ENCODE results near the gene NMT2. TPM values are rescaled to one million over a fixed set of nuclear protein-coding genes. Genes with fewer than 3 reads are reported as not detected.
A peak's percentile ranks its signal among the peaks of the same experiment; 100 is the strongest.

The NMT2 gene
- total and polyA plus RNA-seq, 2 of the 4 experiments (the other 2 are of a cell fraction) = 18.7 to 41.0 TPM

DNA sequence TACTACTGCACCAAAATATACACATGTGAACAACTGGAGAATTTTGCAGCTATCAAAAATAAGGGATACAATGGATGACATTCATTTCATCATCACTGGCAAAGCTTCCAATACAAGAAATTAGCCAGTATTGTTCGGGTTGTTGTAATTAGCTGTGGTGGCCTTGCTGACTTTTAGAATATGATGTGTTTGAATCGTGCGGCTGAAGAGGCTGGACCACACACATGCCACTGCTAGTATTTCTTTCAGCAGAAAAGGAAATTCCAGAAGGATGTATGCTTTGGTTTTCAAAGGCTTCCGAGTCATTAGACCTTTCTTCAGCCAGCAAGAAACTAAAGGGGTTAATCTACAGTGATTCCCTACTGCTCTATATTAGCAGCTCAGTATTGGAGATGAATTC, 54.7 kb downstream of the NMT2 start:
- Histone ChIP-seq H3K4ac (ENCODE audit: low read depth, low read length) (no peak overlapping the region), H2BK120ac (ENCODE audit: low read depth, low read length) (no peak overlapping the region), H2BK20ac (ENCODE audit: low read depth, low read length) (no peak overlapping the region), H2AFZ (replicated peaks; ENCODE audit: low read length, poor library complexity) (no peak overlapping the region), H3K79me1 (ENCODE audit: low read depth in 1 of 2, low read length in 2 of 2) (peaks cover 6 to 10% of the 10 kb centered on the region in 2 experiments; a peak in 3 of 4 replicates), H3K4me3 (ENCODE audit: insufficient read depth, low read depth, low read length) (no peak overlapping the region), H3K56ac (ENCODE audit: extremely low read depth, insufficient read depth, low read length) (no peak overlapping the region), H4K91ac (ENCODE audit: insufficient read depth, low read depth, low read length) (no peak overlapping the region), H3K27me3 (ENCODE audit: control insufficient read depth, insufficient read depth, low read length) (no peaks in the 10 kb centered on the region), H3K4me2 (ENCODE audit: low read depth, low read length) (no peak overlapping the region), H3K9me3 (ENCODE audit: control insufficient read depth, insufficient read depth, low read length) (no peaks in the 10 kb centered on the region), H3K9me1 (ENCODE audit: insufficient read depth, low read length) (peaks cover 6% of the 10 kb centered on the region), H3K23ac (ENCODE audit: low read depth, low read length) (no peak overlapping the region), H4K5ac (ENCODE audit: low read depth, low read length) (no peak overlapping the region), H2BK15ac (ENCODE audit: low read depth, low read length) (no peak overlapping the region), H4K8ac (ENCODE audit: low read depth in 2 of 2, low read length in 2 of 2) (no peak overlapping the region), H2AK5ac (ENCODE audit: low read depth, low read length) (no peak overlapping the region), H3K9ac (ENCODE audit: low read depth, low read length) (no peak overlapping the region), H3K36me3 (ENCODE audit: control insufficient read depth, insufficient read depth, low read length) (peaks cover 11% of the 10 kb centered on the region), H2AK9ac (replicated peaks; ENCODE audit: low read depth, low read length, poor library complexity) (no peak overlapping the region), H2BK5ac (ENCODE audit: low read depth, low read length, poor library complexity, severe bottlenecking) (no peak overlapping the region), H3K18ac (ENCODE audit: low read depth, low read length) (no peak overlapping the region), H4K20me1 (ENCODE audit: insufficient read depth, low read length) (no peaks in the 10 kb centered on the region), H3K4me1 (ENCODE audit: control insufficient read depth, insufficient read depth, low read length) (no peaks in the 10 kb centered on the region), H3K27ac (ENCODE audit: insufficient read depth, low read length) (no peak overlapping the region), H3K14ac (replicated peaks; ENCODE audit: low read depth, low read length) (no peak overlapping the region)
- CTCF ChIA-PET = no interaction called here
- WGBS, 2 experiments (ENCODE audit: extremely low coverage in 2 of 2, insufficient read length in 1 of 2) = no CpG with 5 or more reads among the region's 4 CpGs
- no peak for TF ChIP-seq FOS (IDR thresholded peaks at IDR 0.05; ENCODE audit: low read depth, low read length)
- no peak for TF ChIP-seq RAD21 (IDR thresholded peaks at IDR 0.05; ENCODE audit: low read length)
- TF ChIP-seq, protein P1, sequence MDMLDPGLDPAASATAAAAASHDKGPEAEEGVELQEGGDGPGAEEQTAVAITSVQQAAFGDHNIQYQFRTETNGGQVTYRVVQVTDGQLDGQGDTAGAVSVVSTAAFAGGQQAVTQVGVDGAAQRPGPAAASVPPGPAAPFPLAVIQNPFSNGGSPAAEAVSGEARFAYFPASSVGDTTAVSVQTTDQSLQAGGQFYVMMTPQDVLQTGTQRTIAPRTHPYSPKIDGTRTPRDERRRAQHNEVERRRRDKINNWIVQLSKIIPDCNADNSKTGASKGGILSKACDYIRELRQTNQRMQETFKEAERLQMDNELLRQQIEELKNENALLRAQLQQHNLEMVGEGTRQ (IDR thresholded peaks at IDR 0.05; ENCODE audit: low read depth, low read length) = no peak
- TF ChIP-seq CTCF (conservative IDR thresholded peaks at IDR 0.05; ENCODE audit: low read depth, low read length) = no peak
- TF ChIP-seq BHLHE40 (IDR thresholded peaks at IDR 0.05; ENCODE audit: low read depth, low read length) = no peak
- DNase-seq (peak; percentile 47), ATAC-seq (ENCODE audit: low read depth) (peak; percentile 48; the same call in 1 of the 2 replicates)
- intact Hi-C loops (cut with micrococcal nuclease) (no loop called here), in situ Hi-C loops (cut with MboI; ENCODE audit: low sequenced_read_pairs) (no loop called here), dilution Hi-C loops (cut with HindIII; ENCODE audit: low sequenced_read_pairs, unreplicated experiment) (no loop called here)
- BruUV-seq (replicated peaks) = no TSS peak
- POLR2A ChIA-PET (ENCODE audit: unreplicated experiment) = no interaction called here
